ENCODE data around the gene HDAC4. TPM values are rescaled to one million over a fixed set of nuclear protein-coding genes. Genes with fewer than 3 reads are reported as not detected.

HDAC4 gene
- total RNA-seq, 1 experiment from 2014 or later: 32.0 TPM

GRCh38 chr2:239167011-239167673 is 233.7 kb downstream of the HDAC4 start:
- Histone ChIP-seq H2BK12ac (ENCODE audit: insufficient read length, low read depth, low read length) (no peak overlapping the region), H2BK15ac (ENCODE audit: low read depth, low read length) (no peak overlapping the region), H3K14ac (ENCODE audit: insufficient read depth, low read length) (no peak overlapping the region), H4K5ac (ENCODE audit: insufficient read length, low read depth, low read length) (no peak overlapping the region), H3K9ac (ENCODE audit: extremely low read depth, insufficient read length, low read length) (no peak overlapping the region), H2BK120ac (ENCODE audit: low read depth, low read length, poor library complexity, severe bottlenecking) (no peak overlapping the region), H3K4me2 (ENCODE audit: insufficient read depth, insufficient read length, low read length) (no peak overlapping the region), H2AFZ (ENCODE audit: low read length) (no peak overlapping the region), H3K23me2 (ENCODE audit: insufficient read length, low read depth, low read length, poor library complexity, severe bottlenecking) (no peaks in the 10 kb centered on the region), H3K27me3 (ENCODE audit: insufficient read depth, low read length) (no peaks in the 10 kb centered on the region), H3K79me1 (ENCODE audit: insufficient read depth, low read depth, low read length, poor library complexity, severe bottlenecking) (no peaks in the 10 kb centered on the region), H3K23ac (ENCODE audit: insufficient read length, low read depth, low read length) (no peak overlapping the region), H3K56ac (ENCODE audit: insufficient read length, low read depth, low read length) (no peak overlapping the region), H3K4me1 (ENCODE audit: insufficient read depth, low read length) (no peaks in the 10 kb centered on the region), H3K79me2 (ENCODE audit: insufficient read depth, low read length) (no peaks in the 10 kb centered on the region), H3T11ph (ENCODE audit: low read length) (no peak overlapping the region), H4K91ac (ENCODE audit: insufficient read length, low read depth, low read length) (no peak overlapping the region), H3K4ac (ENCODE audit: low read depth, low read length) (no peak overlapping the region), H2BK20ac (ENCODE audit: low read depth, low read length, poor library complexity, severe bottlenecking) (no peak overlapping the region), H3K27ac (ENCODE audit: insufficient read length, low read depth, low read length) (no peak overlapping the region), H4K8ac (replicated peaks; ENCODE audit: insufficient read length, low read depth, low read length) (no peak overlapping the region), H3K18ac (ENCODE audit: insufficient read length, low read depth, low read length) (no peak overlapping the region), H2BK5ac (ENCODE audit: insufficient read length, low read length) (no peak overlapping the region), H4K20me1 (ENCODE audit: control insufficient read depth, insufficient read depth, insufficient read length) (peaks cover 3% of the 10 kb centered on the region), H2AK5ac (ENCODE audit: insufficient read length, low read length) (no peak overlapping the region), H3K9me3 (ENCODE audit: control insufficient read depth, low read depth, low read length) (no peaks in the 10 kb centered on the region)
- WGBS (ENCODE audit: extremely low coverage, insufficient read length, low lambda C conversion rate): no CpG with 5 or more reads among the region's 15 CpGs
- Mint-ChIP-seq H3K27ac (no peak overlapping the region), H3K4me3 (no peak overlapping the region), H3K27me3 (ENCODE audit: low read depth) (no peaks in the 10 kb centered on the region; the same call in 1 of the 2 replicates), H3K4me1 (0 out of 4 replicates have a peak, but pooled peaks cover 0 to 5% of the 10 kb centered on the region in 2 experiments), H3K9me3 (peaks cover 12 to 13% of the 10 kb centered on the region in 2 experiments), H3K36me3 (ENCODE audit: insufficient read depth in 1 of 3, low read depth in 3 of 3) (peaks cover 21 to 26% (median 26%) of the 10 kb centered on the region in 3 experiments)
- TF ChIP-seq CTCF (conservative IDR thresholded peaks at IDR 0.05): no peak
- no peak for DNase-seq
